GM03348 (cell line): Measurements from ENCODE around the gene SORCS3.

ENCODE experiments used
- DNase-seq: peaks from one replicate; pipeline ENCODE4 v3.0.0; 2012; ENCODE audit warnings: low spot score

SORCS3 gene

GRCh38 chr10:105104297-105104696 lies 463.2 kb downstream of the SORCS3 start:
- DNase-seq, result no peak

DNA sequence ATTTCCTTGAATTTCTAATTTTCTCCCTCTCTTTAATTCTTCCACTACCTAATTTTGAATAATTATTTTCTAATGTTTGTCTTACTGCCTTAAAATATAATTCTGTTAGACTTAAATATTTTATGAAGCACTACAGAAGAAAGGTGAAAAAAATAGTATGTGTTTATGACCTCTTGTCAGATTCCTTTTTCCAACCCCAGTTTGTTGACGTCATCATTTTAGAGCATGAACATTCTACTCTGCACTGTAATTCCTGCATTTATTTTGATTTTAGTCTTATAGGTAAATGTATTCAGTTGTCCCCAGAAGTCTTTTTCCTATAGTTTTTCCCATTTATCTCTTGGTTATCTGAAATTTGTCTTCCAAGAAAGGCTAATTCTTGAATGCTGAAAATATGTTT lies 468.1 kb downstream of the SORCS3 start:
- DNase-seq, result no peak

DNA sequence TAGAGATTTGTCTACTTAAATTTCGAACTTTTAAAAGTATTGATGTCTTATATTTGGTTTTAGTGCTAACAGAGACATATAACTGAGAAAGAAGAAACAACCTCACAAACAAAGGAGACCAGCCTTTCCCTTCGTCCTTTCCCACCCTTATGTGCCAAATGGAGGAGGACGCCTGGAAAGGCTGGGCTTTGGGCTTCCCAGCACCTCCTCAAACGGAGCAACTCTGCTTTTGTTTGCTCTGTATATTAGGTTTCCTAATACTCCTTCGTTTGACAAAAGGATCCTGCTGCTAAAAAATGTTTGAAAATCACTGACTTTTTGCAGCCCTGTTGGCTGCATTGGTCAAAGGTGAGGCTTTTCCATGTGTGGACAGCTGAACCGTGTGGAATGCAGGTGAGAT lies 471.8 kb downstream of the SORCS3 start:
- DNase-seq, result no peak

- DNase-seq, result no peak
These were observed 472.6 kb downstream of the SORCS3 start for GRCh38 chr10:105113666-105114065.

GRCh38 chr10:105121743-105122142 lies 480.7 kb downstream of the SORCS3 start:
- DNase-seq, result no peak

- DNase-seq, result no peak
These were observed 487.0 kb downstream of the SORCS3 start for GRCh38 chr10:105128111-105128510.

GRCh38 chr10:105138358-105138757 lies 497.3 kb downstream of the SORCS3 start:
- DNase-seq, result no peak

- no peak for DNase-seq
These were observed 498.3 kb downstream of the SORCS3 start for GRCh38 chr10:105139363-105139896.

DNA sequence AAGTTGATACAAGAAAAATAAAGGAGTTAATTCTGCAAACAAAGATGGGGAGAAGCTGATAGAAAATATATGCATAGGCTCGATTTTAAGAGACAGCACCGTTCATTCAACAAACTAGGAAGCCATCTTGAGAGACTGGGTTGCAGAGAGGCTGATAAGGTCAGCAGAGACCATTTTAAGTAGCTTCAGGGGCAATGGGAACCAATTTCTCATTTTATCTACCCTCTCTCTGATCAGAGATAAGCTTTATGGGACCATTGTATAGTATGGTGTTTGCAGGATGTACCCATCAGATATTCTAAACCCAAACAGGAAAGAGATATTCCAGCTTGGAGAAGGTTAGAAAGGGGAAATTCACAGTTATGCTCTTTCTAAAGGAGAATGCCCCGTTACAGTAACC lies 499.5 kb downstream of the SORCS3 start:
- no peak for DNase-seq

- DNase-seq, result no peak
These were observed 504.6 kb downstream of the SORCS3 start for GRCh38 chr10:105145711-105146110.

GRCh38 chr10:105146436-105146835 lies 505.3 kb downstream of the SORCS3 start:
- DNase-seq, result no peak

DNA sequence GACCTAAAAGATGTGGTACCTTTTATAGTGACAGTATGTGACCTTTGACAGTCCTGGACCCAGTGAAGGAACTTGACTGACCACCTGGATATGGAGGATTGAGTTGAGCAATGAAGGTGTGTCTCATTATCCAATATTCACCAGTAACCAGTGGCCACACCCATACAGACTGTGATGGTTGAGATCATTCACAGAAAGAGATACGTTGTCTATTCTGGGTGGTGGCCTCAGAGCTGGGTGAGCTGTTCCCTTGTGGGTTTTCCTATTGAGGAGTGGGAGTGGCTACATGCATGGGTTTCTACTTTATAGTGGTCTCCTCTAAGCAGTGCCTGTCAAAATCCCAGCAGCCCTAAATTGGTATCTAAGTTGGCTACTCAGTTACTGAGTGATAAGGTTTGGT lies 507.4 kb downstream of the SORCS3 start:
- no peak for DNase-seq

- DNase-seq, result no peak
These were observed 507.8 kb downstream of the SORCS3 start for GRCh38 chr10:105148921-105149320.

- DNase-seq, result no peak
These were observed 508.3 kb downstream of the SORCS3 start for GRCh38 chr10:105149371-105149891.

- DNase-seq, result no peak
These were observed 509.3 kb downstream of the SORCS3 start for GRCh38 chr10:105150259-105150880.

- DNase-seq, result no peak
These were observed 513.6 kb downstream of the SORCS3 start for GRCh38 chr10:105154736-105155135.

DNA sequence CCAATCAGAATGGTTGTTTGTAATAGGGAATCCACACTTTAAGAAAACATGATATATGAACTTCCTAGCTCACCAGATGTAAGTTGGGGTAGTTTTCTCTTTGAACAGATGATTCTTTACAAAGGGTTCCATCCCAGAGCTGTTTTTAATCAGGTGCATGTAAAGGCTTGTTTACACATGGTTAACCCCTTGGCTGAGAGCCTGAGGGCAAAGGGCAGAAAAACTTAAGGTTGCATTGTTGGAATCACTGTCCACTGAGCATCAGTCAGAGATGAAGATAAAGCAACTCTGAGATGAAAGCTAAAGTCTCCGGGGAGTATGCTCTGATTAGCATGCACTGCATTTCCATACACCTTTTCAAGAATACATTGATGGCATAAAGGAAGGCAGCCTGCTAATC lies 518.2 kb downstream of the SORCS3 start:
- no peak for DNase-seq

- DNase-seq, result no peak
These were observed 520.1 kb downstream of the SORCS3 start for GRCh38 chr10:105161149-105161548.

- no peak for DNase-seq
These were observed 520.7 kb downstream of the SORCS3 start for GRCh38 chr10:105161767-105162166.

DNA sequence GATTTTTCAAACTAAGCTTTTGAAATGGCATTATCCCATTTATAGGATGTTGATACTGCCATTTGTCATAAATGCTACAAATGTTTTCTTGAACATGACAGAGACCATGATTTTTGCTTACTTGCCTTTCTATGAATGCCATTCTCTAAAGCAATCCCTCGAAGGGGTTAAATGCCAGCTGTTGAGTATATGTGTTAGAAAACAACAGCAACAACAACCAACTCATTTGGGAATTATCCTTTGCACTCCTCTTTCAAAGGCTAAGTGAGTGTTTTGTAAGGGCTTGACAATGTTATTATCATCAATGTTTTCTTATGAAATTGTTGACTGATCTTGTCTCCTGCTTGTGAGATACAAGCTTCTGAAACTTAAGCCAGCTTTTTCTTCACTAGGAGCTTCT lies 529.4 kb downstream of the SORCS3 start:
- DNase-seq, result no peak

GRCh38 chr10:105171945-105172344 lies 530.9 kb downstream of the SORCS3 start:
- no peak for DNase-seq

DNA sequence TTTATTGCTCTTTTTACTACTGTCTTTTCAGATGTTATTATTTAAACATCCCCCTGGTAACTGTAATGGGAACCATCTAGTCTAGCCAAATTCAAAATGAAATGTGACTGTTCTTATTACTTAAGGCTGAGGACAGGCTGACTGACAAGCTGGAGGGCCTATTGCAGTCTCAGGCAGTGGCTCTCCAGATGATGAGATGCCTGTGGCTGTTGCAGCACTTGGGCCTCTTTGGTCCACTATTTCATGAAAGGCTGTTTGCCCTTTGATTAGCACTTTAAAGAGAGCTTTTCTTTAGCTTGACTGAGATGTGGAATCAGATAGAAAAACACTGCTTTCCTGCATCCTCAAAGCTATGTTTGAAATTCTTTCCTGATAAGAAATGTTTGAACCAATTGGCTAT lies 540.5 kb downstream of the SORCS3 start:
- no peak for DNase-seq

- DNase-seq, result no peak
These were observed 542.4 kb downstream of the SORCS3 start for GRCh38 chr10:105183536-105183935.

DNA sequence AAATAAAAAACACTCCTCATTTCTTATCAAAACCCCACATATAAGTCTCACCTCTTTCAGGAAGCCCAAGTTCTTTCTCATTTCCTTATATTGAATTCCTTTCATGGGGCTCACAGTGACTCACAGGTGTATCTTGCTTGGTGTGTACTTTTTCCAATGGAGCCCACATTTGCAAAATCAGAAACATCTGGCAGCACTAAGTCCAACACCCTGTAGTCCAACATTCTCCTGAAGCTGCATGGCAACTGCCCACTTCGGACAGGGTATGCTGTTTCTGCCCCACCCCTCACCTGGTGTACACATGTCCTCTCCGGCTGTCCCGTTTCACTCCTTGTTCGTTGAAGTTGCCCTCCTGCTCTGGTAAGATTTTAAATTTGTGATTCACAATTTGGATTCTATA lies 544.1 kb downstream of the SORCS3 start:
- no peak for DNase-seq
